Activated CD8-positive, alpha-beta T cell treated with anti-CD3 and anti-CD28 coated beads for 36 hours (primary cell): ENCODE data around the gene SERPINE1. TPM values are rescaled to one million over a fixed set of nuclear protein-coding genes. Genes with fewer than 3 reads are reported as not detected.
"Not testable (repeated sequence)": the region's sequence is repeated elsewhere in the genome, so short reads cannot be mapped to it uniquely, and the experiment has no call there.

ENCODE experiments used
- ATAC-seq: fragments of 200-7000 bp; cut with Tn5 transposase; one replicate; pipeline ENCODE4 v1.10.0; 2021; ENCODE audit warnings: mild to moderate bottlenecking, moderate library complexity
- CTCF ChIA-PET: fragments of 350-600 bp; sonication (Branson Sonifier 250); formaldehyde crosslinking; loops from one replicate; lab custom pipeline; 2021; ENCODE audit warnings: antibody characterized with exemption; lab: Charles Lee
- POLR2A ChIA-PET: fragments of 350-600 bp; sonication (Branson Sonifier 250); formaldehyde crosslinking; loops from one replicate; lab custom pipeline; 2021; ENCODE audit warnings: antibody characterized with exemption; lab: Charles Lee
- DNase-seq: peaks from one replicate; pipeline ENCODE4 v3.0.0-alpha.2; 2020
- H3K27ac Mint-ChIP-seq: one replicate; pipeline ENCODE4 v1.8.0; 2021; ENCODE audit warnings: mild to moderate bottlenecking, mixed read lengths
- H3K27me3 Mint-ChIP-seq: one replicate; pipeline ENCODE4 v1.8.0; 2021; ENCODE audit warnings: mixed read lengths
- H3K36me3 Mint-ChIP-seq: one replicate; pipeline ENCODE4 v1.8.0; 2021; ENCODE audit warnings: low read depth, mixed read lengths
- H3K4me1 Mint-ChIP-seq: one replicate; pipeline ENCODE4 v1.8.0; 2021; ENCODE audit warnings: low read depth, mixed read lengths
- H3K4me3 Mint-ChIP-seq: one replicate; pipeline ENCODE4 v1.8.0; 2021; ENCODE audit warnings: mild to moderate bottlenecking, moderate library complexity, mixed read lengths
- H3K9me3 Mint-ChIP-seq: one replicate; pipeline ENCODE4 v1.8.0; 2021; ENCODE audit warnings: mixed read lengths
- CTCF ChIP-seq: fragments of 200-600 bp; IDR thresholded peaks from one replicate; pipeline ENCODE4 v1.8.0; 2022; ENCODE audit warnings: antibody characterized with exemption, mild to moderate bottlenecking
- intact Hi-C: fragments of 100-400 bp; cut with micrococcal nuclease; formaldehyde crosslinking; loops from one replicate; pipeline ENCODE4 v1.10.0; 2022
- total RNA-seq, 2 experiments: library from RNA; stranded (reverse); gene quantifications; one replicate each; pipeline ENCODE4 v1.2.3, GENCODE V29; 2021

Gene SERPINE1
- total RNA-seq, 2 experiments from 2014 or later: 1.2 to 1.3 TPM

- H3K27me3 Mint-ChIP-seq: peaks cover 22% of the 10 kb centered on the region
- TF ChIP-seq CTCF: no peak
- CTCF ChIA-PET: interaction anchor here (0.6 to 1.4 kb wide), 4 partner anchors 24 to 190 kb away, joined by 3 to 4 read pairs (median 4); no protein-coding TSS in a partner anchor
- peaks cover 10% of the 10 kb centered on the region for H3K4me1 Mint-ChIP-seq
- DNase-seq (no peak), ATAC-seq (no peak)
- H3K9me3 Mint-ChIP-seq: no peaks in the 10 kb centered on the region
- H3K27ac Mint-ChIP-seq: no peak overlapping the region
- POLR2A ChIA-PET: no interaction called here
- H3K36me3 Mint-ChIP-seq: no peaks in the 10 kb centered on the region
- intact Hi-C loops: no loop called here
- no peak overlapping the region for H3K4me3 Mint-ChIP-seq
Measured at GRCh38 chr7:101100858-101101847, 25.8 kb upstream of the SERPINE1 start.

GRCh38 chr7:101102026-101102425 lies 24.9 kb upstream of the SERPINE1 start:
- Mint-ChIP-seq H3K27me3 (peaks cover 24% of the 10 kb centered on the region), H3K27ac (no peak overlapping the region), H3K4me3 (no peak overlapping the region), H3K36me3 (no peaks in the 10 kb centered on the region), H3K4me1 (peaks cover 10% of the 10 kb centered on the region), H3K9me3 (no peaks in the 10 kb centered on the region)
- ChIA-PET CTCF (interaction anchor here (0.6 to 1.2 kb wide), 3 partner anchors 25 to 191 kb away, joined by 3 to 4 read pairs (median 4); no protein-coding TSS in a partner anchor), POLR2A (no interaction called here)
- TF ChIP-seq CTCF: no peak
- ATAC-seq (no peak), DNase-seq (no peak)
- intact Hi-C loops: no loop called here

- H3K4me3 Mint-ChIP-seq, H3K9me3 Mint-ChIP-seq, DNase-seq, H3K27ac Mint-ChIP-seq, ATAC-seq, H3K36me3 Mint-ChIP-seq, CTCF ChIA-PET, POLR2A ChIA-PET, intact Hi-C loops: not testable (repeated sequence)
- H3K4me1 Mint-ChIP-seq: peaks cover 13% of the 10 kb centered on the region
- peaks cover 26% of the 10 kb centered on the region for H3K27me3 Mint-ChIP-seq
Measured at GRCh38 chr7:101103701-101104100, 23.2 kb upstream of the SERPINE1 start.

- peaks cover 13% of the 10 kb centered on the region for H3K4me1 Mint-ChIP-seq
- no peaks in the 10 kb centered on the region for H3K36me3 Mint-ChIP-seq
- TF ChIP-seq CTCF: no peak
- POLR2A ChIA-PET: no interaction called here
- H3K27ac Mint-ChIP-seq: no peak overlapping the region
- CTCF ChIA-PET: interaction anchor here (1.2 to 1.5 kb wide), 2 partner anchors 9 to 39 kb away, joined by 3 to 6 read pairs; no protein-coding TSS in a partner anchor
- H3K9me3 Mint-ChIP-seq: no peaks in the 10 kb centered on the region
- DNase-seq (no peak), ATAC-seq (no peak)
- H3K27me3 Mint-ChIP-seq: peaks cover 26% of the 10 kb centered on the region
- intact Hi-C loops: no loop called here
- H3K4me3 Mint-ChIP-seq: no peak overlapping the region
Measured at GRCh38 chr7:101104193-101104713, 22.7 kb upstream of the SERPINE1 start.

- Mint-ChIP-seq H3K9me3 (no peaks in the 10 kb centered on the region), H3K36me3 (no peaks in the 10 kb centered on the region), H3K27me3 (peaks cover 26% of the 10 kb centered on the region), H3K4me3 (no peak overlapping the region), H3K27ac (no peak overlapping the region), H3K4me1 (peaks cover 9% of the 10 kb centered on the region)
- CTCF ChIA-PET: interaction anchor here (1.2 to 1.5 kb wide), 2 partner anchors 10 to 39 kb away, joined by 3 to 6 read pairs; no protein-coding TSS in a partner anchor
- intact Hi-C loops: no loop called here
- ATAC-seq (no peak), DNase-seq (no peak)
- no peak for TF ChIP-seq CTCF
- POLR2A ChIA-PET: no interaction called here
Measured at GRCh38 chr7:101104799-101105198, 22.1 kb upstream of the SERPINE1 start.

- intact Hi-C loops, DNase-seq, H3K9me3 Mint-ChIP-seq, H3K27ac Mint-ChIP-seq, ATAC-seq, H3K36me3 Mint-ChIP-seq, POLR2A ChIA-PET, H3K4me1 Mint-ChIP-seq, H3K4me3 Mint-ChIP-seq: not testable (repeated sequence)
- CTCF ChIA-PET: interaction anchor here (1.2 to 1.5 kb wide), 2 partner anchors 10 to 38 kb away, joined by 3 to 6 read pairs; no protein-coding TSS in a partner anchor
- H3K27me3 Mint-ChIP-seq: peaks cover 23% of the 10 kb centered on the region
Measured at GRCh38 chr7:101105248-101105647, 21.7 kb upstream of the SERPINE1 start.
